Measurements from ENCODE around the gene UBE2J2.

UBE2J2 gene

GRCh38 chr1:1310109-1310385 is 36.4 kb upstream of the UBE2J2 start:
- no peak for ATAC-seq
- TF ChIP-seq ZFP3 (CRISPR knock-in tag; IDR thresholded peaks at IDR 0.05) (no peak), SNAI2 (CRISPR knock-in tag; IDR thresholded peaks at IDR 0.05) (no peak), RARB (CRISPR knock-in tag; IDR thresholded peaks at IDR 0.05) (no peak), PPARA (CRISPR knock-in tag; IDR thresholded peaks at IDR 0.05; ENCODE audit: borderline replicate concordance) (no peak), CSRNP3 (CRISPR knock-in tag; IDR thresholded peaks at IDR 0.05) (no peak), TOX (CRISPR knock-in tag; IDR thresholded peaks at IDR 0.05; ENCODE audit: borderline replicate concordance) (no peak), ARNTL (CRISPR knock-in tag; IDR thresholded peaks at IDR 0.05; ENCODE audit: borderline replicate concordance, low read depth) (no peak), ZC3H10 (CRISPR knock-in tag; IDR thresholded peaks at IDR 0.05) (no peak), ZFP30 (CRISPR knock-in tag; IDR thresholded peaks at IDR 0.05) (no peak), ESRRG (CRISPR knock-in tag; IDR thresholded peaks at IDR 0.05) (no peak), TCF4 (CRISPR knock-in tag; IDR thresholded peaks at IDR 0.05; ENCODE audit: borderline replicate concordance) (no peak), CSDC2 (CRISPR knock-in tag; IDR thresholded peaks at IDR 0.05) (no peak), CREB5 (CRISPR knock-in tag; IDR thresholded peaks at IDR 0.05; ENCODE audit: low read depth) (no peak), GLIS3 (CRISPR knock-in tag; IDR thresholded peaks at IDR 0.05) (no peak), ZNF565 (CRISPR knock-in tag; conservative IDR thresholded peaks at IDR 0.05; ENCODE audit: low read depth) (no peak), BACH2 (CRISPR knock-in tag; IDR thresholded peaks at IDR 0.05; ENCODE audit: borderline replicate concordance) (no peak), ISL1 (CRISPR knock-in tag; IDR thresholded peaks at IDR 0.05) (no peak), POU6F1 (CRISPR knock-in tag; IDR thresholded peaks at IDR 0.05; ENCODE audit: borderline replicate concordance, low read depth) (no peak), PATZ1 (CRISPR knock-in tag; IDR thresholded peaks at IDR 0.05; ENCODE audit: borderline replicate concordance) (no peak)

- TF ChIP-seq CSDC2 (CRISPR knock-in tag; IDR thresholded peaks at IDR 0.05), result no peak
- TF ChIP-seq ZNF70 (CRISPR knock-in tag; IDR thresholded peaks at IDR 0.05), result no peak
- no peak for TF ChIP-seq TSHZ2 (CRISPR knock-in tag; IDR thresholded peaks at IDR 0.05)
- no peak for TF ChIP-seq ZFP30 (CRISPR knock-in tag; IDR thresholded peaks at IDR 0.05)
- TF ChIP-seq CSRNP3 (CRISPR knock-in tag; IDR thresholded peaks at IDR 0.05), result no peak
- no peak for TF ChIP-seq OSR1 (CRISPR knock-in tag; IDR thresholded peaks at IDR 0.05)
- no peak for TF ChIP-seq TCF4 (CRISPR knock-in tag; IDR thresholded peaks at IDR 0.05; ENCODE audit: borderline replicate concordance)
- TF ChIP-seq SNAI2 (CRISPR knock-in tag; IDR thresholded peaks at IDR 0.05), result no peak
- no peak for TF ChIP-seq ZC3H10 (CRISPR knock-in tag; IDR thresholded peaks at IDR 0.05)
- TF ChIP-seq ZNF8 (CRISPR knock-in tag; IDR thresholded peaks at IDR 0.05), result no peak
- no peak for TF ChIP-seq TOX (CRISPR knock-in tag; IDR thresholded peaks at IDR 0.05; ENCODE audit: borderline replicate concordance)
- no peak for TF ChIP-seq CREB5 (CRISPR knock-in tag; IDR thresholded peaks at IDR 0.05; ENCODE audit: low read depth)
- no peak for TF ChIP-seq ESRRG (CRISPR knock-in tag; IDR thresholded peaks at IDR 0.05)
- no peak for TF ChIP-seq ZFP3 (CRISPR knock-in tag; IDR thresholded peaks at IDR 0.05)
- TF ChIP-seq BACH2 (CRISPR knock-in tag; IDR thresholded peaks at IDR 0.05; ENCODE audit: borderline replicate concordance), result no peak
- no peak for TF ChIP-seq GLIS3 (CRISPR knock-in tag; IDR thresholded peaks at IDR 0.05)
- ATAC-seq, result peak; percentile 0
These were observed 35.8 kb upstream of the UBE2J2 start for GRCh38 chr1:1309251-1310108.

Data from SK-N-SH treated with all-trans-retinoic acid at 6 μM for 48 hours (cell line).